CD4-positive, alpha-beta T cell treated with Interleukin-2 at 100 ng/mL for 4 hours (primary cell): ENCODE measurements around the gene IGSF11.
"Not testable (repeated sequence)": the region's sequence is repeated elsewhere in the genome, so short reads cannot be mapped to it uniquely, and the experiment has no call there.

Experiments used
- DNase-seq: peaks from one replicate; pipeline ENCODE4 v3.0.0-alpha.2; 2020; ENCODE audit warnings: low spot score

The IGSF11 gene

GRCh38 chr3:119034256-119035013 lies at the start of gene IGSF11:
IGSF11 (minus strand) TSS chr3:119034846; CDS start chr3:119034582, 264 bp downstream.
- DNase-seq, result peak; percentile 42

- DNase-seq, result no peak
Measured at GRCh38 chr3:119080364-119080763, 45.7 kb upstream of the IGSF11 start.

GRCh38 chr3:119073258-119074001 lies 38.8 kb upstream of the IGSF11 start:
- no peak for DNase-seq

- DNase-seq, result not testable (repeated sequence)
Measured at GRCh38 chr3:119072451-119072850, 37.8 kb upstream of the IGSF11 start.

- no peak for DNase-seq
Measured at GRCh38 chr3:119069725-119070124, 35.1 kb upstream of the IGSF11 start.

- DNase-seq, result no peak
Measured at GRCh38 chr3:119063471-119063870, 28.8 kb upstream of the IGSF11 start.

DNA sequence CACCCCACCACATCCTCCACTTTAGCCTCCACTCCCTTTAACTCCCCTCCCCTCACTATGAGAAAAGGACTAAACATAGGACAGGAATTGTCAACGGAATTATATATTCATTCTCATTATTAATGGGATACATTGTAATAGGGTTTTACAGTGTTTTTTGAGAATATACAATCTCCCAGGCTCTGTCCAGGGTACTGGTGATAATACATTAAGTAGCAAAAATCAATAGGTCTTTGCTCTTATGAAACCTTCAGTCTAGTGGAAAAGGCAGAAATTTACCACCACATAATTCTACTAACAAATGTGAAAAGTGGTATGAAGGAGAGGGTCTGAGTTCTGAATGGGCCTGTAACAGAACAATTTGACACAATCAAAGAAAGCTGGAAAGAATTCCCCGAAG lies 28.2 kb upstream of the IGSF11 start:
- DNase-seq, result no peak

DNA sequence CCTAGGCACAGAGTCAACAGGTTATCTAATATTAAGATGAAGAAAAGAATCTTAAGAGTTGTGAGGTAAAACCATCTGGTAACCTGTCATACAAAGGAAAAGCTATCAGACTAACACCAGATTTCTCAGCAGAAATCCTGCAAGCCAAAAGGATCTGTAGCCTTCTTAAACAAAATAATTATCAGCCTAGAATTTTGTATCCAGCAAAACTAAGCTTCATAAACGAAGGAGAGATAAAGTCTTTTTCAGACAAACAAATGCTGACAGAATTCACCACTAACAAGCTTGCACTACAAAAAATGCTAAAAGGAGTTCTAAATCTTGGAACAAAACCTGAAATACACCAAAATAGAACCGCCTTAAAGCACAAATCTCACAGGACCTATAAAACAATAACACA lies 9.9 kb upstream of the IGSF11 start:
- DNase-seq, result no peak

- no peak for DNase-seq
Measured at GRCh38 chr3:119042162-119042561, 7.5 kb upstream of the IGSF11 start.

GRCh38 chr3:119035014-119035346 lies 334 bp upstream of the IGSF11 start:
- DNase-seq, result no peak

DNA sequence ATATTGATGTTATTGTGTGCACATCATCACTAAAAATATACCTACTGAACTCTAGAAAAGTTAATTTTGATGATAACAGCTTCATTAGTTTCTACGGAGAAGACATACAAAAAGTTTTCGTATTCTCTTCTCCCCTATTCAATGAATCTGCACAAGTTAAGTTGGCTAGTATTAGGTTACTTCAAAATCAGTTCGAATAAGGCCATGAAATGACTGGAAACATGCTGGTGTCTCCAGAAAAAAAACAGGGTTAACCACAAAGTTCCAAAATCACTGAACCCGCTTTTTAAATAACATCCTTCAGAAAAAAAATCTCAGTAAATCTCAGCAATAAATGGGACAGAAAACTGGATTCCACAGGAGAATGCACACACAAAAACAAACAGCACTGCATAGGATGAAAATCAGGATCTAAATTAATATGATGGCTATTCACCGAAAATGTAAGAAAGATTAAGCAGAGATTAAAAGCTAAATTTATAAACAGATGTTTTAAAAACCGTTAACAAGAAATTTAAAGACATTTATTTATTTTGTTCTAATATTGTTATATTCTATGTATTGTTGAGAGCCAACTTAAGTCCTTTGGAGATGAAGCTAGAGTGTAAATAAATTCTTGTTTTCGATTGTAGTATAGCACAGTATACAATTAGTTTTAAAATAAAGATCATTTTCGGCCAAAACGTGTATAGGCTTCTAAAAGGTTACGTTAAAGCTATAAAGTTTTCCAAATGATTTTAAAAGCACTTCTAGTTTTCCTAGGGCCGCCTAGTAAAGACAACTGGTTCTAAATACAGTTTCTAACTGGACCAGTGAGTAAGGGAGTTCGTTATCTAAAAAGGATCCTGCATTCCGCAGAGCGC lies 1.0 kb downstream of the IGSF11 start:
- DNase-seq, result no peak

GRCh38 chr3:119025171-119025795 lies 9.4 kb downstream of the IGSF11 start:
- DNase-seq, result no peak

- no peak for DNase-seq
Measured at GRCh38 chr3:119019767-119020518, 14.7 kb downstream of the IGSF11 start.

- no peak for DNase-seq
Measured at GRCh38 chr3:119018690-119019463, 15.8 kb downstream of the IGSF11 start.

- DNase-seq, result no peak
Measured at GRCh38 chr3:119015942-119016341, 18.7 kb downstream of the IGSF11 start.

DNA sequence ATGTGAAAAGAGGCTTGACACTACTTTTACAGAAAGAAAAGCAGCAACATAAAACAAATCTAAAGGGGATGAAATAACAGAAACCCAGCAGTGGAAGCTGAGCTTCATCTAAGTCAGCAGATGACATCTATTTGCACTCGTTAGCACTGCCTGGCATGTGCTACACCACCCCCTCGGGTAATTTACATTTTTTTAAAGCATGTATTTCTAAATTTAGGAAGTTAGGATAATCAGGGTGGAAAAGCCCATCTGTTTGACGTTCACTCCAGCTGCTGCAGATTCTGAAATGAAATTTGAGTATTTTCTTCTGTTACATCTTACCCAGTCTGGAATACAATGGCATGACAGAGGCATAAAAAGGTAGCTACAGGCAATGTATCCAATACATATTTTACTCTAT lies 20.7 kb downstream of the IGSF11 start:
- no peak for DNase-seq

DNA sequence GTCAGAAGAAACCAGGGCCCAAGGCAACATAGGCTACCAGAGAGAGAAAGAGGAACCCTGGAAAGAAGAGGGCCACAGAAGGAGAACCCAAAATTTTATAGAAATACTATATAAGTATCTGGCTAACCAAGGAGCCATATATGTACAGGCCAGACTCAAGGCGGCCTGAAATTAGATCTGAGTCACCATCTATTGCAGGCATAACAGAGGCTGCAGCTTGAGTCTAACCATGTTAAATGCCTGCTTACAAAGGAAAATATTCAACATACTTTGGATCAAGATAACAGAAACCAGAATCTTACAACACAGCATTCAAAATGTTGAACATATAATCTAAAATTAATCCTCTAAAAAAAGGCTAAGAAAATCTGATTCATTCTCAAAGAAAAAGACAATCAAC lies 23.1 kb downstream of the IGSF11 start:
- no peak for DNase-seq

- DNase-seq, result no peak
Measured at GRCh38 chr3:118997190-118997589, 37.5 kb downstream of the IGSF11 start.

DNA sequence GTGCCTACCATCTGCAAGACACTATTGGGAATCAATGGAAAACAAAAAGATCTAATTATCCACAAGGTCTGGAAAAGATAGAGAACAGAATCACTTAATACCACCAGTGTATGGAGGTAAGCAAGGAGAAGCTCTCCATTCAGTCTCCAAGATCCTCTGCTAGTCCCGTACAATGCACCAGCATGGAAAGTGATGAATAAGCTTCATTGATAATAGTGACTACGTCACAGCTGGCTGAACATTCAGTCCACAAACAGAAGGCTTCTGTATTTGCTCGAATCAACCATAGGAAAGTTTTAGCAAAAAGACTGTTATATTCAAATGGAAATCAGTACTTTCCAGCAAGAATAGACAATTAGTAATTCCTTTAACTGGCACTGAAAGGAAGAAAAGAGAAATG lies 42.9 kb downstream of the IGSF11 start:
- no peak for DNase-seq

DNA sequence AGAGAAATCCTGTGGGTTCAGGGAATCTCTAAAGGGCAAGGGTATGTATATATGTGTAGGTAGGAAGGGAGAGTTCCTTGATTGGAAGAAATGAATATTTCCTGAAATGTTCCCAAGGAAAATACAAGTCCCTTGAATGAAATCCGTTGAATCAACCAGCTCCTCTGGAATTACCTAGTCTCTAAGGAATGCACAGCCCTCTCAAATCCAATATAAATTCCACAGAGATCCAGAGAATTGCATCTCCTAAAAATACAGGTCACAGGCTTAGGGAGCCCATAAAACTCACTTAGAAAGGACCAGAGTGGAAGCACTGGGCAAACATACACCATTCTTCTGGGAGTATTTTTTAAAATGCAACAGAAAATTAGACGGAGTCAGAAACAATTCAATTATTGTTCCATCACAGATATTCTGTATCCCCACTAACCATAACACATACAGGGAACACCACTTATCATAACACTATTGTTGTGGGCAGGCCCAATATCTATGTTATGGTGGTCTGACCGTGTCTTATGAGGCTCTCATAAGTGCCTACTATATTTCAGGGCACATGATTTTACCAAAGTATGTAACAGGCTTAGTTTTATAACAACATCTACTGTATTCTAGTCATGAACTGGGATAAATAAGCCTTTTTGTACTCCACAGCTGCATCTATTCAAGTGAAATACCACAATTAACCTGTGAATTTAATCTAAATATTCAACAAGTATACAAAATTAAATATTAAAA lies 43.7 kb downstream of the IGSF11 start:
- no peak for DNase-seq
